ENCODE measurements around the gene TEKT1. TPM values are rescaled to one million over a fixed set of nuclear protein-coding genes. Genes with fewer than 3 reads are reported as not detected.

TEKT1 gene
- total RNA-seq, 1 donor from 2014 or later, result 9.7 TPM

GRCh38 chr17:6768447-6768846 lies 63.1 kb downstream of the TEKT1 start:
- no peak for DNase-seq
- Histone ChIP-seq H3K27ac (no peak overlapping the region), H3K4me3 (no peak overlapping the region), H3K36me3 (peaks cover 99% of the 10 kb centered on the region), H3K27me3 (ENCODE audit: low read depth) (no peaks in the 10 kb centered on the region), H3K4me1 (no peaks in the 10 kb centered on the region), H3K9me3 (peaks cover 24% of the 10 kb centered on the region)
- intact Hi-C loops (cut with DNase I), result no loop called here
- no peak for TF ChIP-seq CTCF (IDR thresholded peaks at IDR 0.05)
- ATAC-seq, result no peak

GRCh38 chr17:6761779-6762178 lies 69.8 kb downstream of the TEKT1 start:
- Histone ChIP-seq H3K27ac (no peak overlapping the region), H3K36me3 (peaks cover 80% of the 10 kb centered on the region), H3K4me3 (no peak overlapping the region), H3K4me1 (peaks cover 13% of the 10 kb centered on the region), H3K27me3 (ENCODE audit: low read depth) (no peaks in the 10 kb centered on the region), H3K9me3 (no peaks in the 10 kb centered on the region)
- ATAC-seq (no peak), DNase-seq (no peak)
- TF ChIP-seq CTCF (IDR thresholded peaks at IDR 0.05), result no peak
- intact Hi-C loops (cut with DNase I), result no loop called here

- peaks cover 40% of the 10 kb centered on the region for H3K36me3 ChIP-seq
Observed at GRCh38 chr17:6757747-6758146, 73.8 kb downstream of the TEKT1 start.

GRCh38 chr17:6756425-6757031 lies 75.0 kb downstream of the TEKT1 start:
- Histone ChIP-seq H3K4me1 (peaks cover 56% of the 10 kb centered on the region), H3K36me3 (peaks cover 28% of the 10 kb centered on the region), H3K27ac (peak overlapping the region; percentile 84), H3K4me3 (peak overlapping the region; percentile 73), H3K9me3 (no peaks in the 10 kb centered on the region), H3K27me3 (ENCODE audit: low read depth) (no peaks in the 10 kb centered on the region)
- intact Hi-C loops (cut with DNase I), result no loop called here
- no peak for TF ChIP-seq CTCF (IDR thresholded peaks at IDR 0.05)
- ATAC-seq (peak; percentile 2 to 6), DNase-seq (no peak)

More at GRCh38 chr17:6757747-6758146, 73.8 kb downstream of the TEKT1 start:
- no peaks in the 10 kb centered on the region for H3K27me3 ChIP-seq (ENCODE audit: low read depth)
- DNase-seq, result no peak
- H3K4me3 ChIP-seq, result peak overlapping the region; percentile 73
- no peak for ATAC-seq
- peaks cover 45% of the 10 kb centered on the region for H3K4me1 ChIP-seq
- no peaks in the 10 kb centered on the region for H3K9me3 ChIP-seq
- TF ChIP-seq CTCF (IDR thresholded peaks at IDR 0.05), result no peak
- intact Hi-C loops (cut with DNase I), result no loop called here
- H3K27ac ChIP-seq, result peak overlapping the region; percentile 84

GRCh38 chr17:6755731-6756184 lies 75.8 kb downstream of the TEKT1 start, which contains the start of gene XAF1:
Gene XAF1, plus strand, starts transcription at chr17:6756046. Its CDS starts 33 bp downstream, at chr17:6756079.
- TF ChIP-seq CTCF (IDR thresholded peaks at IDR 0.05), result no peak
- Histone ChIP-seq H3K36me3 (peaks cover 20% of the 10 kb centered on the region), H3K27me3 (ENCODE audit: low read depth) (no peaks in the 10 kb centered on the region), H3K4me1 (peaks cover 57% of the 10 kb centered on the region), H3K9me3 (no peaks in the 10 kb centered on the region), H3K4me3 (peak within 1 kb of the TSS; percentile 73), H3K27ac (peak within 1 kb of the TSS; percentile 84)
- intact Hi-C loops (cut with DNase I), result no loop called here
- peak; percentile 67 to 79 for ATAC-seq
- DNase-seq, result peak; percentile 52
